Liver (tissue), 9 donors: Measurements from ENCODE around the gene CRADD. TPM values are rescaled to one million over a fixed set of nuclear protein-coding genes. Genes with fewer than 3 reads are reported as not detected.

Source experiments
- DNase-seq: peaks from one replicate; pipeline ENCODE4 v3.0.0-alpha.2; 2017; ENCODE audit warnings: low spot score
- H3K27ac ChIP-seq, 2 donors: one replicate each; pipeline ENCODE4 v1.7.0; 2013; ENCODE audit warnings: inconsistent platforms in 2 of 2, low read length in 2 of 2, control low read depth in 1 of 2, low read depth in 1 of 2, mild to moderate bottlenecking in 1 of 2
- H3K27me3 ChIP-seq, 4 donors: one replicate each; pipeline versions ENCODE4 v1.6.1 to v1.7.0; 2013; ENCODE audit warnings: low read length in 3 of 4, inconsistent platforms in 1 of 4, mild to moderate bottlenecking in 1 of 4, moderate library complexity in 1 of 4; ENCODE audit not compliant: control insufficient read depth in 4 of 4, insufficient read depth in 4 of 4
- H3K36me3 ChIP-seq, 4 donors: one replicate each; pipeline versions ENCODE4 v1.6.1 to v1.7.0; 2013; ENCODE audit warnings: low read length in 3 of 4, mild to moderate bottlenecking in 3 of 4, low read depth in 1 of 4, moderate library complexity in 1 of 4; ENCODE audit not compliant: control insufficient read depth in 4 of 4, insufficient read depth in 3 of 4
- H3K4me1 ChIP-seq, 4 donors: one replicate each; pipeline versions ENCODE4 v1.6.1 to v1.7.0; 2013; ENCODE audit warnings: low read length in 3 of 4, mild to moderate bottlenecking in 3 of 4, moderate library complexity in 1 of 4; ENCODE audit not compliant: control insufficient read depth in 4 of 4, insufficient read depth in 4 of 4
- H3K4me3 ChIP-seq, 3 donors: one replicate each; pipeline versions ENCODE4 v1.6.1 to v1.7.0; 2013; ENCODE audit warnings: low read length in 3 of 3, control low read depth in 1 of 3, low read depth in 1 of 3, mild to moderate bottlenecking in 1 of 3
- H3K9ac ChIP-seq, 2 donors: one replicate each; pipeline ENCODE4 v1.7.0; 2013; ENCODE audit warnings: low read length in 2 of 2, mild to moderate bottlenecking in 2 of 2, moderate library complexity in 2 of 2, control low read depth in 1 of 2, low read depth in 1 of 2
- H3K9me3 ChIP-seq, 4 donors: one replicate each; pipeline versions ENCODE4 v1.6.1 to v1.7.0; 2013; ENCODE audit warnings: low read length in 3 of 4; ENCODE audit not compliant: control insufficient read depth in 4 of 4
- ATF3 ChIP-seq: IDR thresholded peaks from 2 replicates; pipeline ENCODE4 v1.6.1; 2016; ENCODE audit warnings: antibody characterized with exemption
- FOXA2 ChIP-seq: IDR thresholded peaks from 2 replicates; pipeline ENCODE4 v1.6.1; 2016; ENCODE audit warnings: antibody characterized with exemption
- HNF4G ChIP-seq: IDR thresholded peaks from 2 replicates; pipeline ENCODE4 v1.6.1; 2016; ENCODE audit warnings: antibody characterized with exemption
- RAD21 ChIP-seq, 2 donors: IDR thresholded peaks; 2 replicates each; pipeline ENCODE4 v1.6.1; 2016; ENCODE audit warnings: antibody characterized with exemption in 2 of 2, mild to moderate bottlenecking in 2 of 2
- SP1 ChIP-seq: IDR thresholded peaks from 2 replicates; pipeline ENCODE4 v1.6.1; 2018; ENCODE audit warnings: antibody characterized with exemption, mild to moderate bottlenecking
- TAF1 ChIP-seq: conservative IDR thresholded peaks from 2 replicates; pipeline ENCODE4 v1.6.1; 2016; ENCODE audit warnings: antibody characterized with exemption, mild to moderate bottlenecking
- ZBTB33 ChIP-seq: IDR thresholded peaks from 2 replicates; pipeline ENCODE4 v1.6.1; 2016; ENCODE audit warnings: antibody characterized with exemption
- WGBS: extraction: QIAGEN DNeasy Blood & Tissue Kit; methylation state at CpG from one replicate; pipeline ENCODE4 v1.1.7; 2013; 5-methylcytosine and 5-hydroxymethylcytosine counted together
- polyA plus RNA-seq, 2 donors: library from polyadenylated mRNA; stranded (reverse) in 1 of 2; unstranded in 1 of 2; fragments of 200-250 nt in 1 of 2; fragments of >200 nt in 1 of 2; fragmentation: Nextera tagmentation in 1 of 2; extraction: Ambion mirVana in 1 of 2; gene quantifications; one replicate each; pipeline versions ENCODE4 v1.2.1 to v1.2.3, GENCODE V29; 2013 to 2015
- total RNA-seq, 2 donors: library from RNA; depleted of rRNA; stranded (reverse); fragments of >200 nt; gene quantifications; one replicate each; pipeline ENCODE4 v1.2.3, GENCODE V29; 2014
- TF ChIP-seq, protein P1 (sequence below): fragments of 150-350 bp; IDR thresholded peaks from 2 replicates; pipeline ENCODE4 v1.5.1; 2017; ENCODE audit warnings: improper control_type of control experiment, low read depth, low read length; ENCODE audit not compliant: missing input control
- TF ChIP-seq, protein P2 (sequence below): IDR thresholded peaks from 2 replicates; pipeline ENCODE4 v1.6.1; 2016; ENCODE audit warnings: antibody characterized with exemption
- TF ChIP-seq, protein P3 (sequence below): IDR thresholded peaks from 2 replicates; pipeline ENCODE4 v1.6.1; 2016; ENCODE audit warnings: antibody characterized with exemption, mild to moderate bottlenecking
- donor health status: healthy.
- donor health status: healthy.
- donor health status: healthy.
- donor health status: healthy.
- donor health status: healthy.

CRADD gene
- total and polyA plus RNA-seq, 4 donors: 19.4 to 48.9 (median 29.6) TPM

DNA sequence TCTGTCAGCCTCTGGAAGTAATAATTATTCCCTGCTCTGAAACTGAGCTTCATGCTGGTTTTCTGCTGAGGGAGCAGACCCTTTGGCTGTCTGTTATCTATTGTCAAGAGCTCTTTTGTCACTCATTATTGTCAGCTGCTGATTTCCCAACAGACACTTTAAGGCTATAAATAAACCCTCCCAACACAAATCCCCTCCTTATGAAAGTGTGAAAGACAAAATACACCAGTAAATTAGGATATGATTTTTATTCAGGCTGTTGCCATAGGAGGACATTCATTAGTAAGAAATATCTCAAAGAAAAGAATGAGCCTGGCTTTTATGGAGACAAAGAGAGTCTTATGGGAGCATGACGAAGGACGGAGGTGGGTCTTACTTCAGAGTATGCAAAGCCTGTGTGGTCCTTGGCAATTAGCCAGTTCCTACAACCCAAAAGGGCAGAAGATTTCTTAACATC is 180.8 kb downstream of the CRADD start:
- DNase-seq: no peak

More for the DNA sequence above, 180.8 kb downstream of the CRADD start:
- Histone ChIP-seq H3K9me3 (no peaks in the 10 kb centered on the region), H3K36me3 (no peaks in the 10 kb centered on the region), H3K9ac (no peak overlapping the region), H3K4me1 (no peaks in the 10 kb centered on the region), H3K27ac (no peak overlapping the region), H3K4me3 (no peak overlapping the region), H3K27me3 (no peaks in the 10 kb centered on the region)
- no peak for TF ChIP-seq RAD21 (IDR thresholded peaks at IDR 0.05)
- no peak for TF ChIP-seq ZBTB33
- no peak for TF ChIP-seq FOXA2
- TF ChIP-seq, protein P1, sequence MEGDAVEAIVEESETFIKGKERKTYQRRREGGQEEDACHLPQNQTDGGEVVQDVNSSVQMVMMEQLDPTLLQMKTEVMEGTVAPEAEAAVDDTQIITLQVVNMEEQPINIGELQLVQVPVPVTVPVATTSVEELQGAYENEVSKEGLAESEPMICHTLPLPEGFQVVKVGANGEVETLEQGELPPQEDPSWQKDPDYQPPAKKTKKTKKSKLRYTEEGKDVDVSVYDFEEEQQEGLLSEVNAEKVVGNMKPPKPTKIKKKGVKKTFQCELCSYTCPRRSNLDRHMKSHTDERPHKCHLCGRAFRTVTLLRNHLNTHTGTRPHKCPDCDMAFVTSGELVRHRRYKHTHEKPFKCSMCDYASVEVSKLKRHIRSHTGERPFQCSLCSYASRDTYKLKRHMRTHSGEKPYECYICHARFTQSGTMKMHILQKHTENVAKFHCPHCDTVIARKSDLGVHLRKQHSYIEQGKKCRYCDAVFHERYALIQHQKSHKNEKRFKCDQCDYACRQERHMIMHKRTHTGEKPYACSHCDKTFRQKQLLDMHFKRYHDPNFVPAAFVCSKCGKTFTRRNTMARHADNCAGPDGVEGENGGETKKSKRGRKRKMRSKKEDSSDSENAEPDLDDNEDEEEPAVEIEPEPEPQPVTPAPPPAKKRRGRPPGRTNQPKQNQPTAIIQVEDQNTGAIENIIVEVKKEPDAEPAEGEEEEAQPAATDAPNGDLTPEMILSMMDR: no peak
- no peak for TF ChIP-seq ATF3
- no peak for TF ChIP-seq TAF1
- TF ChIP-seq, protein P2, sequence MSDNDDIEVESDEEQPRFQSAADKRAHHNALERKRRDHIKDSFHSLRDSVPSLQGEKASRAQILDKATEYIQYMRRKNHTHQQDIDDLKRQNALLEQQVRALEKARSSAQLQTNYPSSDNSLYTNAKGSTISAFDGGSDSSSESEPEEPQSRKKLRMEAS: no peak
- no peak for TF ChIP-seq SP1
- TF ChIP-seq, protein P3, sequence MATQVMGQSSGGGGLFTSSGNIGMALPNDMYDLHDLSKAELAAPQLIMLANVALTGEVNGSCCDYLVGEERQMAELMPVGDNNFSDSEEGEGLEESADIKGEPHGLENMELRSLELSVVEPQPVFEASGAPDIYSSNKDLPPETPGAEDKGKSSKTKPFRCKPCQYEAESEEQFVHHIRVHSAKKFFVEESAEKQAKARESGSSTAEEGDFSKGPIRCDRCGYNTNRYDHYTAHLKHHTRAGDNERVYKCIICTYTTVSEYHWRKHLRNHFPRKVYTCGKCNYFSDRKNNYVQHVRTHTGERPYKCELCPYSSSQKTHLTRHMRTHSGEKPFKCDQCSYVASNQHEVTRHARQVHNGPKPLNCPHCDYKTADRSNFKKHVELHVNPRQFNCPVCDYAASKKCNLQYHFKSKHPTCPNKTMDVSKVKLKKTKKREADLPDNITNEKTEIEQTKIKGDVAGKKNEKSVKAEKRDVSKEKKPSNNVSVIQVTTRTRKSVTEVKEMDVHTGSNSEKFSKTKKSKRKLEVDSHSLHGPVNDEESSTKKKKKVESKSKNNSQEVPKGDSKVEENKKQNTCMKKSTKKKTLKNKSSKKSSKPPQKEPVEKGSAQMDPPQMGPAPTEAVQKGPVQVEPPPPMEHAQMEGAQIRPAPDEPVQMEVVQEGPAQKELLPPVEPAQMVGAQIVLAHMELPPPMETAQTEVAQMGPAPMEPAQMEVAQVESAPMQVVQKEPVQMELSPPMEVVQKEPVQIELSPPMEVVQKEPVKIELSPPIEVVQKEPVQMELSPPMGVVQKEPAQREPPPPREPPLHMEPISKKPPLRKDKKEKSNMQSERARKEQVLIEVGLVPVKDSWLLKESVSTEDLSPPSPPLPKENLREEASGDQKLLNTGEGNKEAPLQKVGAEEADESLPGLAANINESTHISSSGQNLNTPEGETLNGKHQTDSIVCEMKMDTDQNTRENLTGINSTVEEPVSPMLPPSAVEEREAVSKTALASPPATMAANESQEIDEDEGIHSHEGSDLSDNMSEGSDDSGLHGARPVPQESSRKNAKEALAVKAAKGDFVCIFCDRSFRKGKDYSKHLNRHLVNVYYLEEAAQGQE: no peak
- no peak for TF ChIP-seq HNF4G
- 97% methylated on average over 2 of the region's 2 CpGs for WGBS
